ENCODE results near the gene PMVK.

Gene PMVK

DNA sequence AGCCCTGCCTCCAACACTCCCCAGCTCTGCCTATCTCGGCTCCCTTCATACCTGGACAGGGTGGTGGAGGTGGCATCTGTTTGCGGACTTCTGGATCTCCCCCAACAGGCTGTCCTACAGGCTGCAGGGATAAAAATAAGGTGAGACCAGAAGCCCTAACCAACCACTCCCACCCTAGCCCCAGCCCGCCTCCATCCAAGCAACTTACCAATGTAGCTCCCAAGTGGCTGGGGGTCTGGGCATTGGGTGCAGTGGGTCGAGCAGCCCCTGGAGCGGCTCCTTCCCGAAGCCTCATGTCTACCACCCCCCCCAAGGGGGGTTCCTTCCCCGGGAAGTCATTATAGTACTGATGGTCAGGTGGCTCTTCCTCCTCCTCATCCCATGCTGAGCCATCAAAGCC is 29.6 kb upstream of the PMVK start:
- no peak for DNase-seq (ENCODE audit: low spot score)

DNA sequence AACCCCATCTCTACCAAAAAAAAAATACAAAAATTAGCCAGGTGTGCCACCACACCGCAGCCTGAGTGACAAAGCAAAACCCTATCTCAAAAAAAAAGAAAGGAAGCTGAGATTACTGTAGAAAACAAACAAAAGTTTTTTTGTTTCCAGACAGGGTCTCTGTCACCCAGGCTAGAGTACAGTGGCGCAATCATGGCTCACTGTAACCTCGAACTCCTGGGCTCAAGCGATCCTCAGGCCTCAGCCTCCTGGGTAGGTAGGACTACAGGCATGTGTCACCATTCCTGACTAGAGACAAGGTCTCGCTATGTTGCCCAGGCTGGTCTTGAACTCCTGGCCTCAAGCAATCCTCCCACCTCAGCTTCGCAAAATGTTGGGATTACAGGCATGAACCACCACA is 27.8 kb upstream of the PMVK start:
- no peak for DNase-seq (ENCODE audit: low spot score)

GRCh38 chr1:154963643-154964042 is 27.1 kb upstream of the PMVK start:
- no peak for DNase-seq (ENCODE audit: low spot score)

GRCh38 chr1:154962795-154963330 is 26.3 kb upstream of the PMVK start:
- DNase-seq (ENCODE audit: low spot score) = no peak

GRCh38 chr1:154962156-154962749 is 25.7 kb upstream of the PMVK start:
- no peak for DNase-seq (ENCODE audit: low spot score)

DNA sequence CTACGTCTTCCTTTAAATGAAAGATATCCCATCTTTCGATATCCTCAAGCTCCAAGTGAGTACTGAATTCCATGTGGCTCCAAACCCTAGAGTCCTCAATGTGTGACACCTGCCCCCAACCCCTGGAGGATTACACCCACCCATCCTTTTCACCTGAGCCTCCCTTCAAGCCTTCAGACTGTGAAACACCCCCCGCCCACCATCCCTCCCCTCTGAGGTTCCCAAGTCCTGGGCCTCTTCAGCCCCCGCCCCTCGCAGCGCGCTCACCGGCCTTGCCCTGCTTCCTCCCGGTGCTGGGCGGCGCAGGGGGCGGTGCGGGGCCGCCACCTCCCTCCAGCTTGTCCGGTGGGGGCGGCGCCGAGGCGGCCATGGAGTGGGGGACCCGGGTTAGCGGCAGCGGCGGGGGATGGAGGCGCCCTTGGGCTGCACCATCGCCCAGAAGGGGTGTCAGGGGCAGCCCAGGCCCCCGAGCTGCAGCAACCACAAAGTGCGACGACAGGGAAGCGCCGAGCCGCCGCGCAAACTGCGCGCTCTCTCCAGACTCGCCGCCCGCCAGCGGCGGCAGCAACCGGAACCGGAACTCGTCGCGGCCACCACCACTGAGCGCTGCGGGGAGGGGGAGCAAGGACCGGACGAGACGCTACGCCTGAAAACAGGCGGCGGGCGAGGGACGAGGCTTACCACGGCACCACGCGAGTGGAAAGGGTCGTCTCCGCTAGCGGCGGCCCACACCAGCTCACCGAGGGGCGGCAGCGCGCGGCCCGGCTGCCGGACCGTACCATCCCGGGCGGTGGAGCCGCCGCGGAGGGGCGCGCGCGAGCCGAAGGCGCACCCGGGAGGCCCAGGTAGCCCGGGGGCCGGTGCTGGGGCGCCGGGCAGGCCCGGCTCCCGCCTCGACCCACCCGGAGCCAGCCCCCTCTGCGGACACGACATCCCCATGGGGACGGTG is 25.0 kb upstream of the PMVK start, which contains the start of gene PYGO2:
Gene PYGO2, minus strand, starts transcription at position 576 of the 949 bp plus-strand sequence. Its CDS starts 206 bp downstream, at position 370.
- peak; percentile 91 for DNase-seq (ENCODE audit: low spot score)

GRCh38 chr1:154960446-154961136 is 24.1 kb upstream of the PMVK start:
- no peak for DNase-seq (ENCODE audit: low spot score)

- DNase-seq (ENCODE audit: low spot score) = no peak
Measured at GRCh38 chr1:154959426-154959780, 22.9 kb upstream of the PMVK start.

- DNase-seq (ENCODE audit: low spot score) = no peak
Measured at GRCh38 chr1:154958681-154959425, 22.3 kb upstream of the PMVK start.

- no peak for DNase-seq (ENCODE audit: low spot score)
Measured at GRCh38 chr1:154958036-154958435, 21.5 kb upstream of the PMVK start.

- DNase-seq (ENCODE audit: low spot score) = no peak
Measured at GRCh38 chr1:154957091-154957657, 20.7 kb upstream of the PMVK start.

DNA sequence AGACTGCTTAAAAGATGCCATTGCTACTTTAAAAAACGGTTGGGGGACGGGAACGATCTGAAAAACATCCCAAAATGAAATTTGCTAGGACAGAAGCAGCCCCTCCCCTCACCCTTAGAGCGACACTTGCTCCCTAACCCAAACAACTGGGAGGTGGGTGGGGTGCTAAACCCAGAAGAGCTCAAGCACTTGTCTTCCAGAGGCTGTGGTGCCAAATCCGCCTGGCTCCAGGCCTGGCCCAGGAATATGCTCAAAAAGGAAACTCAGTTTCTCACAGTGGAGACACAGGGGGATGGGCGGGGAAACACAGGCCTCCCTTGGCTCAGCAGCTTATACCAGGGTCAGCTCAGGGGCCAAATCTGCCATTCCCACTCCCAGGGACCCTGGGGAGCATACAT is 20.0 kb upstream of the PMVK start:
- DNase-seq (ENCODE audit: low spot score) = no peak

GRCh38 chr1:154955718-154956543 is 19.4 kb upstream of the PMVK start, which contains the start of gene PBXIP1:
TSS of gene PBXIP1 (minus strand) at chr1:154956099. CDS start at chr1:154953721, 2,378 bp downstream.
- DNase-seq (ENCODE audit: low spot score) = peak; percentile 100

DNA sequence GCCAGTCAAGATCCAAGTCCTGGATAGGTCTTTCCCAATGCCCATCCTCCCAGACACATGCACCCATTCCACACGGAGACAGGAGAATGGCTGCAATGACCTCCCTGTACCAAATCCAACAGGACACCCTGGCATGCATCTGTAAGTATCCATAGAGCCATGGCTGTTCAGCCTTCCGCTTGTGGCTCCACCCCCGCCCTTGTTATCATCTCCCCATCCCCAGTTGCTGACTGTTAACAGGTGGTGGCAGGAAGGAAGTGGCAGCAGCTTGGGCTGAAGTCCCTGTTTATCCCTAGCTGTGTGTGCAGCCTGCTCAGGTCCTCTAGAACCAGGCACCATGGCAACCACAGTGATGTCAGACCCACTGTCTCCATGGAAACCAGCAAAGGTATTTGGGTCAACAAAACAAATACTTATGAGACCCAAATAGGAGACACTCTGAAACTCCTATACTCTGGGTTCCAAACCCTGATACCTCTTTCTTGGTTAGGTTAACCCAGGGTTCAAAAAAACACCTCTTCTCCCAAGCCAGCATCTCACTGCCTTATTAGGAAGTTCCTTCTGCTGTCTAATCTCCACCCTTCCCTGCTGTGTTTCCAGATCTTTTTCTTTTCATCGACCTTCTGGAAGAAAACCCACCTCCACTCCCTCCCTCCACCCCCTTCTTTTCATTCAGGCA is 18.7 kb upstream of the PMVK start:
- no peak for DNase-seq (ENCODE audit: low spot score)

DNA sequence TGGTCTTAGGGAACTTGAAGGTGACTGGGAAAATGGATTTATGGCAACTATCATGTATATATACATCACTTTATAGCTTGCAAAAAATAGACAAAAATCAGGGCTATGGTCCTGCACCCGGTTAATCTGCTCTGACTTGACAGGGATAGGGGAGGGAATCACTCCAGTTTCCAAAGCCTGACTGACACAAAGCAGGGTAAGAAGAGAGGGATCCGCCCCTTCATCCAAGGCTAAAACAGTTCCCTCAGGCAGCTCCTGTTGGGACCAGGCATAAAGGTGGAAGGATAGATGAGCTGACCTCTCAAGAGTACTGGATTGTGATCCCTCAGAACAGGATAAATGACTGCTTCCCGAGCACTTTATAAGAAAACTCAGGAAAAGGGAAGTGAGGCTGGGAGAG is 18.0 kb upstream of the PMVK start:
- DNase-seq (ENCODE audit: low spot score) = no peak

- no peak for DNase-seq (ENCODE audit: low spot score)
Measured at GRCh38 chr1:154953611-154954038, 17.1 kb upstream of the PMVK start.

DNA sequence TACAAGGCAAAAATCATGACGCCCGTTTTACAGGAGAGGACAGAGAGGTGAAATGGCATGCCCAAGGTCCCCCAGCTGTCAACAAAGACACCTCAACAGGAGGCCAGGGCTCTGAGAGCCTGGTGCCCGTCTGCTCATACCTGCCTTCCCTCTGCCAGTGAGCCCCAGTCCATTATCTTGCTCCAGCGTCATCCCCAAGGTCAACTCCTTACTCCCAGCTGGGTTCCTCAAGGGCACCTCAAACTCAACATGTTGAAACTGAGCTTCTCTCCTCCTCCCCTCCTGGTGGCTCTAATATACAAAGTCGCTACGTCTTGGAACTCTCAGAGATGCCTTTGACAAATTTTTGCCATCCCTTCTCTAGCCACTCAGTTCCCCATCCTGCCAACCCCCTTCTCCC is 16.1 kb upstream of the PMVK start:
- no peak for DNase-seq (ENCODE audit: low spot score)

- DNase-seq (ENCODE audit: low spot score) = no peak
Measured at GRCh38 chr1:154951901-154952657, 15.6 kb upstream of the PMVK start.

GRCh38 chr1:154948079-154948478 is 11.6 kb upstream of the PMVK start:
- DNase-seq (ENCODE audit: low spot score) = no peak

All from HuH-7.5 (cell line).